Measurements from ENCODE around the gene MYPOP. TPM values are rescaled to one million over a fixed set of nuclear protein-coding genes. Genes with fewer than 3 reads are reported as not detected.

MYPOP gene
- total RNA-seq, 2 donors from 2014 or later, result 8.7 to 9.1 TPM

GRCh38 chr19:45884682-45885555 lies 17.5 kb downstream of the MYPOP start:
- Histone ChIP-seq H3K27me3 (replicated peaks; ENCODE audit: insufficient read depth) (no peaks in the 10 kb centered on the region), H3K4me1 (replicated peaks) (peaks cover 24% of the 10 kb centered on the region), H3K27ac (peak overlapping the region; percentile 60 to 92), H3K36me3 (no peaks in the 10 kb centered on the region), H3K9me3 (no peaks in the 10 kb centered on the region), H3K4me3 (peak overlapping the region; percentile 82 to 84)
- DNase-seq (ENCODE audit: low spot score), result peak; percentile 9
- intact Hi-C loops (cut with DNase I), result loop anchor here (5.0 to 10.0 kb wide), 2 partner anchors 68 to 130 kb away; partner anchors contain the start of gene RSPH6A
- TF ChIP-seq POLR2AphosphoS5 (IDR thresholded peaks at IDR 0.05) (no peak), POLR2A (IDR thresholded peaks at IDR 0.05) (no peak)
- TF ChIP-seq, protein P1, sequence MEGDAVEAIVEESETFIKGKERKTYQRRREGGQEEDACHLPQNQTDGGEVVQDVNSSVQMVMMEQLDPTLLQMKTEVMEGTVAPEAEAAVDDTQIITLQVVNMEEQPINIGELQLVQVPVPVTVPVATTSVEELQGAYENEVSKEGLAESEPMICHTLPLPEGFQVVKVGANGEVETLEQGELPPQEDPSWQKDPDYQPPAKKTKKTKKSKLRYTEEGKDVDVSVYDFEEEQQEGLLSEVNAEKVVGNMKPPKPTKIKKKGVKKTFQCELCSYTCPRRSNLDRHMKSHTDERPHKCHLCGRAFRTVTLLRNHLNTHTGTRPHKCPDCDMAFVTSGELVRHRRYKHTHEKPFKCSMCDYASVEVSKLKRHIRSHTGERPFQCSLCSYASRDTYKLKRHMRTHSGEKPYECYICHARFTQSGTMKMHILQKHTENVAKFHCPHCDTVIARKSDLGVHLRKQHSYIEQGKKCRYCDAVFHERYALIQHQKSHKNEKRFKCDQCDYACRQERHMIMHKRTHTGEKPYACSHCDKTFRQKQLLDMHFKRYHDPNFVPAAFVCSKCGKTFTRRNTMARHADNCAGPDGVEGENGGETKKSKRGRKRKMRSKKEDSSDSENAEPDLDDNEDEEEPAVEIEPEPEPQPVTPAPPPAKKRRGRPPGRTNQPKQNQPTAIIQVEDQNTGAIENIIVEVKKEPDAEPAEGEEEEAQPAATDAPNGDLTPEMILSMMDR (IDR thresholded peaks at IDR 0.05), result no peak
- 62% methylated on average over 57 of the region's 72 CpGs for WGBS

GRCh38 chr19:45883881-45884681 lies 18.3 kb downstream of the MYPOP start:
- H3K9me3 ChIP-seq, result no peaks in the 10 kb centered on the region
- TF ChIP-seq, protein P1 (IDR thresholded peaks at IDR 0.05), result no peak
- no peak for TF ChIP-seq POLR2AphosphoS5 (IDR thresholded peaks at IDR 0.05)
- TF ChIP-seq POLR2A (IDR thresholded peaks at IDR 0.05), result no peak
- H3K4me1 ChIP-seq (replicated peaks), result peaks cover 24% of the 10 kb centered on the region
- no peaks in the 10 kb centered on the region for H3K36me3 ChIP-seq
- intact Hi-C loops (cut with DNase I), result loop anchor here (5.0 to 10.0 kb wide), 2 partner anchors 67 to 131 kb away; partner anchors contain the start of gene RSPH6A
- DNase-seq (ENCODE audit: low spot score), result no peak
- H3K4me3 ChIP-seq, result peak overlapping the region in 1 of 2 donors; percentile 84
- H3K27me3 ChIP-seq (replicated peaks; ENCODE audit: insufficient read depth), result no peaks in the 10 kb centered on the region
- no peak overlapping the region for H3K27ac ChIP-seq
- 81% methylated on average over 33 of the region's 57 CpGs for WGBS

DNA sequence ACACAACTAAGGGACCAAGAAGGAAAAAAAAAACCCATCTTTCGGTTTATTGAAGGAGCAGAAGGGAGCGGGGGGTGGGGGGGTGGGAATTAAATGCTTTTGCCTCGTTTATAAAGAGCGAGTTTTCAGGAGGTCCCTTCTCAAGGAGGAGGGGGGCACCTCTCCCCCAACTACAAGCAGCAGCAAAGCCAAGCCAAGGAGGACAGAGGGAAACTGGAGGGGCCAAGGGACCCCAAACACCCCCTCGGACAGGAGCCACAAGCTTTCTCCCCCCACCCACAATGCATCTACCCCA lies 18.9 kb downstream of the MYPOP start:
- no peaks in the 10 kb centered on the region for H3K9me3 ChIP-seq
- DNase-seq (ENCODE audit: low spot score), result no peak
- H3K4me1 ChIP-seq (replicated peaks), result peaks cover 25% of the 10 kb centered on the region
- WGBS, result 17% methylated on average over 5 of the region's 5 CpGs
- H3K27me3 ChIP-seq (replicated peaks; ENCODE audit: insufficient read depth), result no peaks in the 10 kb centered on the region
- intact Hi-C loops (cut with DNase I), result loop anchor here (5.0 to 10.0 kb wide), 2 partner anchors 66 to 131 kb away; partner anchors contain the start of gene RSPH6A
- peak overlapping the region in 1 of 2 donors; percentile 84 for H3K4me3 ChIP-seq
- TF ChIP-seq POLR2AphosphoS5 (IDR thresholded peaks at IDR 0.05), result no peak
- TF ChIP-seq, protein P1 (IDR thresholded peaks at IDR 0.05), result peak in 1 of 4 experiments; percentile 15
- no peak for TF ChIP-seq POLR2A (IDR thresholded peaks at IDR 0.05)
- H3K27ac ChIP-seq, result no peak overlapping the region
- no peaks in the 10 kb centered on the region for H3K36me3 ChIP-seq

- no peaks in the 10 kb centered on the region for H3K36me3 ChIP-seq
- peak overlapping the region; percentile 76 to 82 for H3K27ac ChIP-seq
- peaks cover 29% of the 10 kb centered on the region for H3K4me1 ChIP-seq (replicated peaks)
- H3K27me3 ChIP-seq (replicated peaks; ENCODE audit: insufficient read depth), result no peaks in the 10 kb centered on the region
- peak; percentile 82 for TF ChIP-seq POLR2AphosphoS5 (IDR thresholded peaks at IDR 0.05)
- peak; percentile 71 for TF ChIP-seq POLR2A (IDR thresholded peaks at IDR 0.05)
- TF ChIP-seq, protein P1 (IDR thresholded peaks at IDR 0.05), result peak; percentile 75 to 98 (median 94)
- DNase-seq (ENCODE audit: low spot score), result peak; percentile 80
- H3K9me3 ChIP-seq, result no peaks in the 10 kb centered on the region
- intact Hi-C loops (cut with DNase I), result loop anchor here (5.0 to 10.0 kb wide), 2 partner anchors 66 to 132 kb away; partner anchors contain the start of gene RSPH6A
- peak overlapping the region; percentile 12 to 36 for H3K4me3 ChIP-seq
- 13% methylated on average over 43 of the region's 47 CpGs for WGBS
Measured at GRCh38 chr19:45882652-45883585, 19.5 kb downstream of the MYPOP start.

Data from prostate gland (tissue), 2 donors.